GM12865 (cell line): ENCODE data around the gene GSS.

Source experiments
- DNase-seq: peaks from one replicate; pipeline ENCODE4 v3.0.0; 2010; ENCODE audit warnings: low read depth
- H3K4me3 ChIP-seq: 2 replicates; pipeline ENCODE4 v1.5.1; 2011; ENCODE audit warnings: mild to moderate bottlenecking, low read depth, low read length, control low read depth
- TF ChIP-seq, protein P1 (sequence below): IDR thresholded peaks from 2 replicates; pipeline ENCODE4 v1.5.1; 2011; ENCODE audit warnings: low read length, control low read depth, low read depth, inconsistent platforms; ENCODE audit not compliant: insufficient read depth; ENCODE audit errors: missing control alignments

Gene GSS

DNA sequence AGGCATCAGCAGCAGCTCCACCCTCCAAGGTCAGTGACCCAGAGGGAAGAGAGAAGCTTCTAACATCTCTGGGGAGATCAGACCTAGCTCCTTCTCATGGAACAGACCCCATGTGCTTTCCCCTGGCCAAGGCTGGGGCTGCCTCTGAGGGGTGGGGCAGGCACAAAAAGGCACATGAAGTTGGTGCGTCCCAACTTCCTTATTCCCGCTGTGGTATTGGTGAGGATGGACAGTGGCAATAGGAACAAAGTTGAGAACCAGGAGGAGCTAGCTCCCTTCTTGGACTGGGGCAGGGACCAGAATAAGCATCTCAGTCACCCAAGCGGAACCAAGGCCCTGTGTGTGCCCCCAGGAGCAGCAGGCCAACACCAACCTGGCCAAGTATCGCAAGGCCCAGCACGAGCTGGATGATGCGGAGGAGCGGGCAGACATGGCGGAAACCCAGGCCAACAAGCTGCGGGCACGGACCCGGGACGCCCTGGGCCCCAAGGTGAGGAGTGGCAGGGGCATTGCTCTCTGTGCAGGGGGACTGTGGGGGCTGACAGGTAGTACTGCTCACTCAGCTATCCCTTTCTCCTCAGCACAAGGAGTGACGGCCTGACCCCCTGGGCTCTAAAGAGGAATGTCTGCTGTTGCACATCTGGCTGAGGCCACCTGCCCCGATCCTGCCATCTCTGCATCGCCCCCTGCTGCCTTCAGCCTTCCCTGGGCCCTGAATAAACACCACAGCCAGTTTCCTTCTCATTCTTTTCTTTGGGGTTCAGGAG, 46.2 kb upstream of the GSS start:
- no peak for DNase-seq
- H3K4me3 ChIP-seq: no peak overlapping the region
- TF ChIP-seq, protein P1, sequence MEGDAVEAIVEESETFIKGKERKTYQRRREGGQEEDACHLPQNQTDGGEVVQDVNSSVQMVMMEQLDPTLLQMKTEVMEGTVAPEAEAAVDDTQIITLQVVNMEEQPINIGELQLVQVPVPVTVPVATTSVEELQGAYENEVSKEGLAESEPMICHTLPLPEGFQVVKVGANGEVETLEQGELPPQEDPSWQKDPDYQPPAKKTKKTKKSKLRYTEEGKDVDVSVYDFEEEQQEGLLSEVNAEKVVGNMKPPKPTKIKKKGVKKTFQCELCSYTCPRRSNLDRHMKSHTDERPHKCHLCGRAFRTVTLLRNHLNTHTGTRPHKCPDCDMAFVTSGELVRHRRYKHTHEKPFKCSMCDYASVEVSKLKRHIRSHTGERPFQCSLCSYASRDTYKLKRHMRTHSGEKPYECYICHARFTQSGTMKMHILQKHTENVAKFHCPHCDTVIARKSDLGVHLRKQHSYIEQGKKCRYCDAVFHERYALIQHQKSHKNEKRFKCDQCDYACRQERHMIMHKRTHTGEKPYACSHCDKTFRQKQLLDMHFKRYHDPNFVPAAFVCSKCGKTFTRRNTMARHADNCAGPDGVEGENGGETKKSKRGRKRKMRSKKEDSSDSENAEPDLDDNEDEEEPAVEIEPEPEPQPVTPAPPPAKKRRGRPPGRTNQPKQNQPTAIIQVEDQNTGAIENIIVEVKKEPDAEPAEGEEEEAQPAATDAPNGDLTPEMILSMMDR: peak; percentile 10

DNA sequence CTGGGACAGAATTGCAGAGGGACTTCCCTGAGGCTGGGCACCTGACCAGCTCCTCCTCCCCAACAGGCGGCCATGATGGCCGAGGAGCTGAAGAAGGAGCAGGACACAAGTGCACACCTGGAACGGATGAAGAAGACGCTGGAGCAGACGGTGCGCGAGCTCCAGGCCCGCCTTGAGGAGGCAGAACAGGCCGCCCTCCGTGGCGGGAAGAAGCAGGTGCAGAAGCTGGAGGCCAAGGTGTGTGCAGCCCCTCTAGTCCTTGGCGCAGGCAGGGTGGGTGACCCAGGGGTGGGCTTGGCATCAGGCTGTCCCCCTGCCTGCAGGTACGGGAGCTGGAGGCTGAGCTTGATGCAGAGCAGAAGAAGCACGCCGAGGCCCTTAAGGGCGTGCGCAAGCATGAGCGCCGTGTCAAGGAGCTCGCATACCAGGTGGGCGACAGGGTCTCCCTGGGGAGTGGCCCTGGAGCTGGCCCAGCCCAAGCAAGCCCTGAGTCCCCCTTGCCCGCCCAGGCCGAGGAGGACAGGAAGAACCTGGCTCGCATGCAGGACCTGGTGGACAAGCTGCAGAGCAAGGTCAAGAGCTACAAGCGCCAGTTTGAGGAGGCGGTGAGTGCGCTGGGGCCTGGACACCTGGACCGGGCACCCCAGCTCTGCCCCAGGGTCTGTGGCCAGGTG, 45.5 kb upstream of the GSS start:
- DNase-seq: no peak
- no peak overlapping the region for H3K4me3 ChIP-seq
- TF ChIP-seq, protein P1: no peak

- TF ChIP-seq, protein P1: no peak
- DNase-seq: no peak
- H3K4me3 ChIP-seq: no peak overlapping the region
Measured at GRCh38 chr20:35000311-35000921, 44.8 kb upstream of the GSS start.

DNA sequence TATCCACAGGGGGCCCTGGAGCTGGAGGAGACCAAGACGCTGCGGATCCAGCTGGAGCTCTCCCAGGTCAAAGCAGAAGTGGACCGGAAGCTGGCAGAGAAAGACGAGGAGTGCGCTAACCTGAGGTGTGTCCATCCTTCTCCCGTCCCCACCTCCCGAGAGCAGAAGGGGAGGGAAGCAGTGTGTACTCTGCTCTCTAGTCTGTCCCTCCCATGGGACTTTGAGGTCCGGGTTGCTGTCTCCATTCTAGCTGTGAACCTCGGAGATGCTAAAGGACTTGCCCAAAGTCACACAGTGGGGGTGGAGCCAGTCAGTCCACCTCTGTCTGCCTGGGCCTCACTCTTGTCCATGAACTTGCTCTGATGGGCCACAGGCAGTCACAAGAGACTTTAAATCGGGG, 44.2 kb upstream of the GSS start:
- DNase-seq: no peak
- no peak overlapping the region for H3K4me3 ChIP-seq
- TF ChIP-seq, protein P1: no peak

DNA sequence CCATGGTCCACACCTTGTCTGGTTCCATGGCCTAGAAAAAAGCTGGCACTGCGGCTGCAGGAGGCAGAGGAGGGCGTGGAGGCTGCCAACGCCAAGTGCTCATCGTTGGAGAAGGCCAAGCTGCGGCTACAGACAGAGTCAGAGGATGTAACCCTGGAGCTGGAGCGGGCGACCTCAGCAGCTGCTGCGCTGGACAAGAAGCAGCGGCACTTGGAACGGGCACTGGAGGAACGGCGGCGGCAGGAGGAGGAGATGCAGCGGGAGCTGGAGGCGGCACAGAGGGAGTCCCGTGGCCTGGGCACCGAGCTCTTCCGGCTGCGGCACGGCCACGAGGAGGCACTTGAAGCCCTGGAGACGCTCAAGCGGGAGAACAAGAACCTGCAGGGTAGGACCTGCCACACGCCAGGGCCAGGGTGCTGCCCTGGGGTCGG, 43.4 kb upstream of the GSS start:
- H3K4me3 ChIP-seq: no peak overlapping the region
- DNase-seq: no peak
- TF ChIP-seq, protein P1: no peak

DNA sequence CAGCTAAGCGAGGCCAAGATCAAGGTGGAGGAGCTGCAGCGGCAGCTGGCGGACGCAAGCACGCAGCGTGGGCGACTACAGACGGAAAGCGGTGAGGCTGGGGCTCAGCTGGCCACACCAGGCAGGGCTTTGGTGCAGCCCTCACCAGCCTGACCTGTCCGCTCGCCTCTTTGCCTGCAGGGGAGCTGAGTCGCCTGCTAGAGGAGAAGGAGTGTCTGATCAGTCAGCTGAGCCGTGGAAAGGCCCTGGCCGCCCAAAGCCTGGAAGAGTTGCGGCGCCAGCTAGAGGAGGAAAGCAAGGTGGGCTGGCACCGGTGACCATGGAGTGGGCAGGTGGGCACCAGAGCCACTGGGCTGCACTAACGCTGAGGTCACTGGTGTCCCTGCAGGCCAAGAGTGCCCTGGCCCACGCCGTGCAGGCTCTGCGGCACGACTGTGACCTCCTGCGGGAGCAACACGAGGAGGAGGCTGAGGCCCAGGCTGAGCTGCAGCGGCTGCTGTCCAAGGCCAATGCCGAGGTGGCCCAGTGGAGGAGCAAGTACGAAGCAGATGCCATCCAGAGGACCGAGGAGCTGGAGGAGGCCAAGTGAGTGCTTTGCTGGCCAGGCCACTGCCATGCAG, 42.8 kb upstream of the GSS start:
- TF ChIP-seq, protein P1: no peak
- H3K4me3 ChIP-seq: no peak overlapping the region
- DNase-seq: no peak
